LNCaP clone FGC (cell line): ENCODE data around the gene CD300H.
A peak's percentile ranks its signal among the peaks of the same experiment; 100 is the strongest.

Experiments used
- DNase-seq: peaks from one replicate; pipeline ENCODE4 v3.0.0-alpha.2; 2011; ENCODE audit warnings: low read depth
- H3K4me3 ChIP-seq: 2 replicates; pipeline ENCODE4 v1.5.1; 2011; ENCODE audit warnings: mild to moderate bottlenecking, low read depth, low read length, control low read depth
- TF ChIP-seq, protein P1 (sequence below): IDR thresholded peaks from 2 replicates; pipeline ENCODE4 v1.5.1; 2012; ENCODE audit warnings: mild to moderate bottlenecking; ENCODE audit not compliant: control insufficient read depth, insufficient read depth; ENCODE audit errors: extremely low read depth

Gene CD300H

DNA sequence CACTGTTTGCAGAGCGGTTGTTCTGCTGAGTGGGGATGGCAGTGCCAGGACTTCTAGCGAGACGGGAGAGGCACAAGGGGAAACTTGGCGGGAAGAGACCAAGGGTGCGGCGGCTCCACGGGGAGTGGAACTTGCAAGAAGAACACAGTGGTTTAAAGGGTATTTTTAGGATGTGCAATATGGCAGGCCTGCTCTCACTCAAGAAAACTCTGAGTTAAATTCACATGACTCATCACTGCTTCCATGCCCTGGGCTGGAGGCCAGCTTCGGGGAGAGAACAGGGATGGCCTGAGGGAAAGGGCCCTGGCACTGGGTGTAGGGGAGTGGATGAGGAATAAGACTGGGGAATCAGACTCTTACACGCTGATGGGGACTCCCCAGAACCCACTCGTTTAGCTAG, 38.1 kb upstream of the CD300H start:
- TF ChIP-seq, protein P1, sequence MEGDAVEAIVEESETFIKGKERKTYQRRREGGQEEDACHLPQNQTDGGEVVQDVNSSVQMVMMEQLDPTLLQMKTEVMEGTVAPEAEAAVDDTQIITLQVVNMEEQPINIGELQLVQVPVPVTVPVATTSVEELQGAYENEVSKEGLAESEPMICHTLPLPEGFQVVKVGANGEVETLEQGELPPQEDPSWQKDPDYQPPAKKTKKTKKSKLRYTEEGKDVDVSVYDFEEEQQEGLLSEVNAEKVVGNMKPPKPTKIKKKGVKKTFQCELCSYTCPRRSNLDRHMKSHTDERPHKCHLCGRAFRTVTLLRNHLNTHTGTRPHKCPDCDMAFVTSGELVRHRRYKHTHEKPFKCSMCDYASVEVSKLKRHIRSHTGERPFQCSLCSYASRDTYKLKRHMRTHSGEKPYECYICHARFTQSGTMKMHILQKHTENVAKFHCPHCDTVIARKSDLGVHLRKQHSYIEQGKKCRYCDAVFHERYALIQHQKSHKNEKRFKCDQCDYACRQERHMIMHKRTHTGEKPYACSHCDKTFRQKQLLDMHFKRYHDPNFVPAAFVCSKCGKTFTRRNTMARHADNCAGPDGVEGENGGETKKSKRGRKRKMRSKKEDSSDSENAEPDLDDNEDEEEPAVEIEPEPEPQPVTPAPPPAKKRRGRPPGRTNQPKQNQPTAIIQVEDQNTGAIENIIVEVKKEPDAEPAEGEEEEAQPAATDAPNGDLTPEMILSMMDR: no peak
- no peak for DNase-seq
- H3K4me3 ChIP-seq: no peak overlapping the region

DNA sequence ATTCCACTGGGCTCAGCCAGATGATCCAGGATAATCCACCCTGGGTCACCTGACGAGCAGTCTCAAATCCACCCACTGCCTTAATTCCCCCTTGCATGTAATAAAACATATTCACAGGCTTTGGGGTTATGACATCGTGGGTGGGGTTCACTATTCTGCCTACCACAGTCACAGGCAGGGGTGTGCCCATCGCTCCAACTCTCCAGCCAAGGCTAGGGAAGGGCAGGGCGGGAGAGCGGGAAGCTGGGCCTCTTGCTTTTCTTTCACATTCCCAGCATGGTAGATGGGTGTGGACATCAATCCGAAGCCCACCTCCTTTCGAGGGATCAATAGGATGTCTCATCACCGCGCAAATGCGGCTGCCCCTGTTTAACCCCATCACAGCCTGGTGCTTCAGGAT, 37.5 kb upstream of the CD300H start:
- no peak overlapping the region for H3K4me3 ChIP-seq
- TF ChIP-seq, protein P1: no peak
- DNase-seq: no peak

DNA sequence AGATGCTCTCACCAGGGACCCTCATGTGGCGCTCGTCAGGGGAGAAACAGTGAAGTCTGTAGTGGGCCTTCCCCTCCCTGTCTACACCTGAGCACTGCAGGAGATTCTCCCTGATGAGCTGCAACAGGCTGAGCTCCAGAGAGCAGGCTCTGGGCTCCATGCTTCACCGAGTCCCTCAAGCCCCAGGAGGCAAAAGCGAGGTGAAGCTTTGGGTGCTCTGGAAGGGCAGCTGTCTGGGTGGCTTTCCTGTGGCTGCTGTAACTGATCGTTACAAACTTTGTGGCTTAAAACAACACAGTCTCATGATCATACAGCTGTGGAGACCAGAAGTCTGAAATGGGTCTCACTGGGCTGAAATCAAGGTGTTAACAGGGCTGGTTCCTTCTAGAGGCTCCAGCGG, 36.9 kb upstream of the CD300H start:
- DNase-seq: no peak
- TF ChIP-seq, protein P1: no peak
- H3K4me3 ChIP-seq: no peak overlapping the region

DNA sequence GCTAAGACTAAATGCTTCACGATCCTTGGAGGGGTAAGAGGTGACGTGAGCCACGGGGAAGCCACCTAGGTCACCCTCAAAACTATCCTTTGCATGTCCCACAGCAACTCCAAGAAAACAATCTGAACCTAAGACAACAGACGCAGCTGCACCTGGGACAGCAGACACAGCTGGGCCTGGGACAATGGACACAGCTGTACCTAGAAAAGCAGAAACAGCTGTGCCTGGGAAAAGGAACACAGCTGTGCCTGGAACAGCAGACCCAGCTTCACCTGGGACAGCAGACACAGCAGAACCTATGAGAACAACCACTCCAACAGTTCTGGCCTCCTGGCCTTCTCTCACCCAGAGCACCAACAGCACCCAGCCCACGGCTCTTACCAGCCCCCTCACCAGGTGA, 36.4 kb upstream of the CD300H start:
- TF ChIP-seq, protein P1: no peak
- H3K4me3 ChIP-seq: no peak overlapping the region
- no peak for DNase-seq

DNA sequence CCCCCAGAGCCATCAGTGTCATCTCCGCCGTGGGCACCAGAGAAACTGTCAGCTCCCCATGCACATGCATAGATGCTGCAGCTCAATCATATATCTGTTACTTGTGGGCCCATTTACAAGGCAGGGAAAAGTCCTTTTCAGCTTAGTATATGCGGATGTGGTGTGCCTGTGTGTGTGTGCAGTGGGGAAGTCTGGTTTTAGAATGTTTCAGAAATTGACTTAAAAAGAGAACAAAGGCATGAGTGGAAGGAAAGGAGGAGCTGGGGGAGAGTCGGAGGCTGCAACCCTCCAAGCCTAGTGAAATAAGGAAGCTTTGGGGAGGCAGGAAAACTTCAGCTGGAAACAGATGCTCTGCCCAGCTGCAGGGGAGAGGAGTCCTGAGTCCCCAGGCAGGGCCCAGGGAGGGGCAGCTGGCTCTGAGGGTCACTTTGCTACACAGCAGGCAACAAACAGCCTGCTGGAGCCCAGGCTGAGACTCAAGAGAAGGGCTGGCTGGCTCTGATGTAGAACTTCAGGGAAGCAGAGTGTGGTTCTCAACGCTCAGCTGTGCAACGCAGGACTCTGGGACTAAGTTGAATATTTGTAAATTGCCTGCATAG, 35.8 kb upstream of the CD300H start:
- TF ChIP-seq, protein P1: no peak
- no peak overlapping the region for H3K4me3 ChIP-seq
- DNase-seq: no peak

DNA sequence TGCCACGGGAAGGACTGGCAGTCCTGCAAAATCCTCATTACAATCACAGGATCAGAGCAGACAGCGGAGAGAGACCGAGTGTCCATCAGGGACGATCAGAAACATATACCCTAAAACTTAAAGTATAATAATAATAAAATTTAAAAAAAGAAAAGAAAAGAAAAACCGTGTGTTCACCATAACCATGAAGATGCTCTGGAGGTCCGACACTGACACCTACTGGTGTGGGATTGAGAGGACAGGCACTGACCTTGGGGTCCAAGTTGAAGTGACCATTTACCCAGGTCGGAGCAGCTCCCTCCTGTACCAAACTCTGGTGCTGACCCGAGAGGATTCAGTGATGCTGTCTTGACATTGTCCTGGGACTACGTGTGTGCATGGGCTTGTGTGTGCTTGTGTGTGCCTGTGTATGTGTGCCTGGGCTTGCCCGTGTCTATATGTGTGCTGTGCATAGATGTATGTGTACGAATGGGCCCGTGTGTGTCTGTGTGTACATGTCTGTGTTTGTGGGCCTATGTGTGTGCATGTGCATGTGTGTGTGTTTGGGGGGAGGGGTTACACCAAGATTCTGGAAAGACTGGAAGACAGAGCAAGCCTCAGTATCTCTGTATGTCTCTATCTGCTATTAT, 34.7 kb upstream of the CD300H start:
- no peak overlapping the region for H3K4me3 ChIP-seq
- DNase-seq: no peak
- TF ChIP-seq, protein P1: peak; percentile 68

DNA sequence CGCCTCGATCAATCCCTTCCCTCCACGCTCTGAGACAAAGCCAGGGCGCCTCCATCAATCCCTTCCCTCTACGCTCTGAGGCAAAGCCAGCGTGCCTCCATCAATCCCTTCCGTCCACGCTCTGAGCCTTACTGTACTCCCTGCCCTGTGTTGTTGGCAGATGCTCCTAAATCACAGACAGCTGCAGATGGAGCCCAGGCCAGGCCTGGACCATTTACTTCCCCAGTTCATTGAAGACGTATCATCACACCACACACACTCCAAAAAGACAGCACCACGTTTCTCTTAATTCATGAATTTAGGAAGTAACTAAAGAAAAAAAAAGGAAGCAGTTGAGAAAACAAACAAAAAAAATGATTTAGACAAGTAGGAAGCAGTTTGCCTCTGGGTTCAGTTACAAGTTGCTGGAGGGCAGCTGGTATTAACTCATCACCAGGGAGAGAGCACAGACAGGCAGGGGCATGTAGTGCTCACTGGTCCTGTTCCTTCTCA, 32.2 kb upstream of the CD300H start:
- no peak overlapping the region for H3K4me3 ChIP-seq
- no peak for DNase-seq
- TF ChIP-seq, protein P1: no peak
